Femur (tissue), 1 donor: ENCODE results near the gene NTMT1.
"Not testable (repeated sequence)": the region's sequence is repeated elsewhere in the genome, so short reads cannot be mapped to it uniquely, and the experiment has no call there.

Experiments used
- DNase-seq: peaks from one replicate; pipeline ENCODE4 v3.0.0-alpha.2; 2017

NTMT1 gene, protein sequence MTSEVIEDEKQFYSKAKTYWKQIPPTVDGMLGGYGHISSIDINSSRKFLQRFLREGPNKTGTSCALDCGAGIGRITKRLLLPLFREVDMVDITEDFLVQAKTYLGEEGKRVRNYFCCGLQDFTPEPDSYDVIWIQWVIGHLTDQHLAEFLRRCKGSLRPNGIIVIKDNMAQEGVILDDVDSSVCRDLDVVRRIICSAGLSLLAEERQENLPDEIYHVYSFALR

GRCh38 chr9:129626079-129626624 lies at the start of gene NTMT1:
Gene NTMT1 (plus strand): TSS chr9:129626163. CDS start chr9:129632704, 6,541 bp downstream.
- DNase-seq, result peak; percentile 94

GRCh38 chr9:129576546-129577543 lies 49.1 kb upstream of the NTMT1 start:
- no peak for DNase-seq

GRCh38 chr9:129579294-129579693 lies 46.7 kb upstream of the NTMT1 start:
- no peak for DNase-seq

DNA sequence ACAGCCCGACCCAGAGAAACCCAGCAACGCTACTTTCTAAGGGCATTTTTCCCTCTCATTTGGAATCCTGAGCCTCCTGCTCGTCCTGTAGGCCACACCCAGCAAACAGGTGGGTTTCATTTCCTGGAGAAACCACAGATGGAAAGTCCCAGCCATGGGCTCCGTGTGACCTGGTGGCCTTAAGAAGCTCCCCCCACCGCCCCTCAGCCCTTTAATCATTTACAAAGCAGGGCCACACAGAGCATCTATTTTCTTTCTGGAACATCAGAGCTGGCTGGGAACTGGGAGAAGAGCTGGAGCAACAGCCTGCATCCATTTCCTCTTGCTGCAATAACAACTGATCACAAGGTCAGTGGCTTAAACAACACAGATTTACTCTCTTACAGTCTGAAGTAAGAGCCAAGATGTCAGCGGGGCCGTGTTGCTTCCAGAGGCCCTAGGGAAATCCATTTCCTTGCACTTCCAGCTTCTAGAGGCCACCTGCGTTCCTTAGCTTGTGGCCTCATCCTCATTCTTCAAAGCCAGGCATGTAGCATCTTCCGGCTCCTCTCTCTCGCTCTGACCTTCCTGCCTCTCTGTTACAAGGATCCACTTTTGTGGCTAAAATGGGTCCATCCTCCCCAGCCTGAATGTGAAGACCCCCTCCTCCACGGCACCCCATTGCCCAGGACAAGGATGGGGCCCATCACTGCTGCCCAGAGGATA lies 45.6 kb upstream of the NTMT1 start:
- DNase-seq, result no peak

DNA sequence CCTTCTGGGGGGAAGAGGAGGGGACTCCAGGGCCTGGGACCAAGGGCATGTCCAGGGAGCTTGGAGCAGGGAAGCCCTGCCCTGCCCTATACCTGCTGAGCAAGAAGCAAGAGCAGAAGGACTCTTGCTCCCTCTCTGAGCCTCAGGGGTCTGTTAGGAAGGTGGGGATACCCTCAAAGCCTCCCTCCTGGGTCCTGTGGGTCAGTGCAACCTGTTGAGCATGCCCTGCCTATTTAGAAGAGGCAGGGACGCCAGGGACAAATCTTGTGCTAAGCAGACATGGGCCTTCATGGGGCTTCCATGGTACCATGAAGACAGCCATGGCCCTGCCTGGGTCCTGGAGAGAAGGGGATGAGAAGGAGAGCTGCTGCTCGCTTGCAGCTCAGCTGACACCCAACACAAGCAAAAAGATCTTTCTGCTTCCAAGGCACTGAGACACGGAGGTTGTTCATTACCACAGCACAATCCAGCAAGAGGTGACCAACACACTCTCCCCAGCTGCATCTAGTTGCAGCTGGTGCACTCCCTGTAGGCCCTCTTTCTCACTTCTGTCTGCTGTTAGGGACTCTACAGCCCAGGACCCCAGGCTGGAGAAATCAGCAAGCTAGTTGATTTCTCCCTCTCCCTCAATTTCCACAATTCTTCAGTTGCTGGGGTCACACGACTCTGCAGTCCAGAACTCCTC lies 44.3 kb upstream of the NTMT1 start:
- no peak for DNase-seq

DNA sequence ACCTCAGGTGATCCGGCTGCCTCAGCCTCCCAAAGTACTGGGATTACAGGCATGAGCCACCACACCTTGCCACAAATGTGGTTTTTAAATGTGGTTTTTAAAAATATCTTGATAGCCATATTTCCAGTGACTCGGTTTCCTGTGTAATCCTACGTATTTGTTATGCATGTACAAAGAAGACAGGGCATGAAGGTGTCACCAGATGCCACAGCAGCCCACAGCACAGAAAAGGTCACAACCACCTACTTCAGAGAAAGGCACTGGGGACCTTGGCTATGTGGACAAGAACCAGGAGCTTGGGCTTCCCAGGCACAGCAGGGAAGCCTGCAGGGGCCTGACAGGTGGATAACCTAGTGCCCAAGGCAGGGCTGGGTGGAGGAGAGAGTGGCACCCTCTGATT lies 43.1 kb upstream of the NTMT1 start:
- no peak for DNase-seq

DNA sequence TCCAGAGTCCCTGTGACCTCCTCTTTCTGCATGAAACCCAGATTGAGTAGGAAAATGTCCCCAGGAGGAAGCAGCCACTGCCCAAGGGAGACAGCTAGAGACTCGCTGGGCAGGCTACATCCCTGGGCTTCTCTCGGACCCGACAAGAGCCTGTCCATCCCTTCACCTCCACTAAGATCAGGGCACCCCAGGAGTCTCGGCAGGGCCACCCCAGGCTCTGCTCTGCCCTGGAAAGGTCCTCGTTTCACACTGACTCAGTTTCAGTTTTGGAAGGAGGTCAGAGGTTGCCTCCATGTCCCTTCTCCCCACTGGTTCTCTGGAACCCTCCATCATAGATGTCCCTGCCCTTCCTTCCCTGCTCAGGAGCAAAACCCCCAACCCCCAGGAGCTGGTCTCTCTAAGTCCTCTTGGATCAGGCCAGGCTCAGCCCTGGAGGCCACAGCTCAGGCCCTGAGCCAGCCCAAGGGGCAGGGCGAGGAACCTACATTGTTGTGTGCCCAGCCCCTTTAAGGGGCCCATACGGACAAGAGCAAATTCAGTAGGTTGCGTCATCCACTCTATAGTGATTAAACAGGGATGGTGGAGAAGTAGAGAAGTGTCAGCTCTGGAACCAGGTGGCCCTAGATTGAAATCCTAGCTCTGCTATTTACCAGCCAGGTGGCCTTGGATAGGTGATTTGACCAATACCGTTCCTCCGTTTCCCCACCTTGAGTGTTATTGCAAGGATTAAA lies 42.5 kb upstream of the NTMT1 start:
- DNase-seq, result no peak

DNA sequence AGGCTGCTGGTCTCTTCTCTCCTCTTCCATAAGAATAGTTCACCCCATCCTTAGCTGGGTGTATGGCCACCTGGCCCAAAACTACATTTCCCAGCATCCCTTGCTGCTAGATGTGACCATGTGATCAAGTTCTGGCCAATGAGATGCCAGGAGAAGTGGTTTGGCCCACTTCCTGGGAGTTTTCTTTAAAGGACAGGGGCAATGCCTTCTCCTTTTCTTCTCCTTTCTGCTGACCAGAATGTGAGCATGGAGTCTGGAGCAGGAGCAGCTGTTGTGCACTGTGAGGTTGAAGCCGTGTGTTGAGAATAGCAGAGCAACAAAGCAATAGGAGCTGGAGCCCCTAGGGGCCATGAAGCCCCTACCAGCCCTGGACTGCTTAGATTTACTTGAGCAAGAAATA lies 41.8 kb upstream of the NTMT1 start:
- DNase-seq, result peak; percentile 83

DNA sequence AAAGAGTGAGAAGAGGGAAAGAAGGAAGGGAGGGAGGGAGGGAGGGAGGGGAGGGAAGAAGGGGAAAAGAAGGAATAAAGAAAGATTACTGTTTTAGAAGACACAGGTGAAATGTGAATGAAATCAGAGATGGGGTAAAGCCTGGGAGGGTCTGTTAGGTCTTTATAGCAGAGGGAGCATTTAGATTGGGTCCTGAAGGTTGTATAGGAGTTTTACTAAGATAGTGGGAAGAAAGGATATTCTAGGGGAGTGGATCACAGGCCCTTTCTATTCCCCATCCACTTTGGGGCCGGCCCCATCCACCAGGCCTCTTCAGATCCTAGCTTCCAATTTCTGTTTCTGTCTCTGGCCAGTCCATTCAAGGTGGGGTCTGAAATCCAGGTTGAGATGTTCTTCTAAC lies 40.6 kb upstream of the NTMT1 start:
- no peak for DNase-seq

- DNase-seq, result no peak
These were observed 39.7 kb upstream of the NTMT1 start for GRCh38 chr9:129586245-129586644.

DNA sequence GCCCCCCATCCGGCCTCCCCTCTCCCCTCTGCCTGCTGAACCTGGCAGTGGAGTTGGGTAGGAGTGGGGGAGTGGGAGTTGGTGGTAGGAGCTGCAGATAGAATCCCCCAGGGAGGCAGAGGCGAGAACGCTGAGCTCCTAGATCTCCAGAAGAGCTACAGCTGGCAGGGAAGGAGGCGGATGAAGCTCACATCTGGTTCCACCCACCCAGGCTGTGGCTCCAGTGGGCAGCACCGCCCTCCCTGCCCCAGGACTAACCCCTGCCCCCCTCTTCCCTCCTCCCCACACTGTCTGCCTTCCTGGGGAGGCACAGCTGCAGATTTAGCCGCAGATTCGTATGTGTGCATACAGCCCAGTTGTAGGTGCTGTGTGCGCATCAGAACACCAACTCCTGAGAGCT lies 39.3 kb upstream of the NTMT1 start:
- DNase-seq, result peak; percentile 78

- peak; percentile 52 for DNase-seq
These were observed 38.3 kb upstream of the NTMT1 start for GRCh38 chr9:129587487-129588262.

GRCh38 chr9:129590466-129590865 lies 35.5 kb upstream of the NTMT1 start:
- no peak for DNase-seq

DNA sequence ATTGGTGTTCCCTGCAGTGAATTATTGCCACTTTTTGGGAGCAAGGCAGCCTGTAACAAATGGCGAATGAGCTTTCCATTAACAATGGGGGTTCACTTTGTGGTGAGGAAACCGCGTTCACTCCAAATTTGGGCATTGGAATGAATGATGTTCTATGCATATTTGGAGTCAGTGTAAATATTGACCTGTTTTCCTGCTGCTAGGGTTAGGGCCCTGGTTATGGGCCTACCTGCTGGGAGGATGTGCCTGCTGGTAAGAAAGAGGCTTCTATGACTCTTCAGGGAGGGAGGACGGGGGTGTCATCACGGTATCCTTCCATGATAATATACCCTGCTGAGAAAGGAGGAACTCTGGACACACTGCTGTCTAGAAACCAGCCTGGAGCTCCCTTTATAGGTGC lies 34.0 kb upstream of the NTMT1 start:
- no peak for DNase-seq

DNA sequence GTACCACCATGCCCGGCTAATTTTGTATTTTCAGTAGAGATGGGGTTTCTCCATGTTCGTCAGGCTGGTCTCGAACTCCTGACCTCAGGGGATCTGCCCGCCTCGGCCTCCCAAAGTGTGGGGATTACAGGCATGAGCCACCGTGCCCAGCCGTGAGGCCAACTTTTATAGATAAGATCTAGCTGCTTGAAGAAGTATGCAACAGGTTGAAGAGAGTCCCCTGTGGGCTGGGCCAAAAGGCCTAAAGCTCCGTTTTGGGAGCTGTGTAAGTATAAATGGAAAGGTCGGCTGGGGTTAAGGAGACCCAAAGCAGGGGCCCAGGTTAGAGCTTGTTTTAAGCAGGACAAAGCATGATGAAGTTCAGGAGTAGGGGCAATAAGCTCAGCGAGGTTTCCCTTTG lies 33.2 kb upstream of the NTMT1 start:
- DNase-seq, result not testable (repeated sequence)

DNA sequence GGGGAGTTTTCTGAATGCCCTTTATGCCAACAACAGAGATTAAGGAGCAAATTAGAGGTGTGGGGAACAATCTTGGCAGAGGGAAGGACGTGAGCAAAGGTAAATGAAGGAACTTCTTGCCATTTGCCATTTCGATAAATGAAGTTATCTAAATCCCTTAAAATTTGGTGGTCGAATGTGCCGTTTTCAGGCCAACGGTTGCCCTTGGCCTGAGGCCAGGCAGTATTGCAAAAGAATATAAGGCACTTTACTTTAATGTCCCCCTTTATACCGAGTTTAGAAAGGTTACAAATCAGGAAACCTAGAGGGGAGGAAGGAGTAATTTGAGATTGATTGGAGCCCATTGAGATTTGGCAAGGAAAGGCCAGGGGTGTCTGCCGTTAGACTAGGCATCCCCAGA lies 31.3 kb upstream of the NTMT1 start:
- no peak for DNase-seq

GRCh38 chr9:129595311-129595741 lies 30.6 kb upstream of the NTMT1 start:
- DNase-seq, result no peak

- no peak for DNase-seq
These were observed 29.9 kb upstream of the NTMT1 start for GRCh38 chr9:129595903-129596540.

GRCh38 chr9:129596541-129597331 lies 29.2 kb upstream of the NTMT1 start:
- peak; percentile 60 for DNase-seq
